CD4-positive, alpha-beta T cell (primary cell): Measurements from ENCODE around the gene SCGB1D4. TPM values are rescaled to one million over a fixed set of nuclear protein-coding genes. Genes with fewer than 3 reads are reported as not detected.

Experiments
- ATAC-seq: fragments of 200-7000 bp; cut with Tn5 transposase; one replicate; pipeline ENCODE4 v1.10.0; 2022; ENCODE audit warnings: mild to moderate bottlenecking; ENCODE audit not compliant: poor library complexity
- CTCF ChIA-PET: fragments of 350-600 bp; sonication (Branson Sonifier 250); formaldehyde crosslinking; loops from one replicate; lab custom pipeline; 2021; ENCODE audit warnings: antibody characterized with exemption, inconsistent platforms; lab: Charles Lee
- POLR2A ChIA-PET: fragments of 350-600 bp; sonication (Branson Sonifier 250); formaldehyde crosslinking; loops from one replicate; lab custom pipeline; 2021; ENCODE audit warnings: antibody characterized with exemption, inconsistent platforms; lab: Charles Lee
- DNase-seq, 14 experiments: peaks; one replicate each; pipeline ENCODE4 v3.0.0-alpha.2; 2013 to 2020; ENCODE audit warnings: mixed read lengths in 2 of 14
- H3K27ac ChIP-seq, 2 donors: one replicate each; pipeline versions ENCODE4 v1.5.1 to v1.7.0; 2013; ENCODE audit warnings: low read length in 2 of 2, low read depth in 1 of 2, mild to moderate bottlenecking in 1 of 2
- H3K27me3 ChIP-seq, 2 experiments: 1 replicate in 1 of 2; 2 replicates in 1 of 2; pipeline versions ENCODE4 v1.6.1 to v1.7.0; 2013; ENCODE audit warnings: low read length in 2 of 2, control low read depth in 1 of 2, mild to moderate bottlenecking in 1 of 2, moderate library complexity in 1 of 2; ENCODE audit not compliant: insufficient read depth in 2 of 2, control insufficient read depth in 1 of 2
- H3K36me3 ChIP-seq: one replicate; pipeline ENCODE4 v1.6.1; 2013; ENCODE audit warnings: low read length, control low read depth; ENCODE audit not compliant: insufficient read depth
- H3K4me1 ChIP-seq: one replicate; pipeline ENCODE4 v1.6.1; 2013; ENCODE audit warnings: low read length, control low read depth; ENCODE audit not compliant: insufficient read depth
- H3K4me3 ChIP-seq: one replicate; pipeline ENCODE4 v1.5.1; 2013; ENCODE audit warnings: mild to moderate bottlenecking, low read length, moderate library complexity
- H3K9me3 ChIP-seq, 2 experiments: 1 replicate in 1 of 2; 2 replicates in 1 of 2; pipeline versions ENCODE4 v1.6.1 to v1.7.0; 2013; ENCODE audit warnings: low read length in 2 of 2, mild to moderate bottlenecking in 2 of 2, control low read depth in 1 of 2, moderate library complexity in 1 of 2; ENCODE audit not compliant: control insufficient read depth in 1 of 2, insufficient read depth in 1 of 2
- H3K27ac Mint-ChIP-seq: one replicate; pipeline ENCODE4 v1.8.0; 2020; ENCODE audit warnings: mixed read lengths
- H3K27me3 Mint-ChIP-seq: one replicate; pipeline ENCODE4 v1.8.0; 2021; ENCODE audit warnings: mixed read lengths
- H3K36me3 Mint-ChIP-seq: one replicate; pipeline ENCODE4 v1.8.0; 2021; ENCODE audit warnings: low read depth, mixed read lengths
- H3K4me1 Mint-ChIP-seq: one replicate; pipeline ENCODE4 v1.8.0; 2021; ENCODE audit warnings: low read depth, mixed read lengths
- H3K4me3 Mint-ChIP-seq: one replicate; pipeline ENCODE4 v1.8.0; 2020; ENCODE audit warnings: mild to moderate bottlenecking, mixed read lengths
- H3K9me3 Mint-ChIP-seq: one replicate; pipeline ENCODE4 v1.8.0; 2020; ENCODE audit warnings: mixed read lengths
- intact Hi-C, 2 experiments: fragments of 100-400 bp; cut with DNase I in 1 of 2; cut with micrococcal nuclease in 1 of 2; formaldehyde crosslinking; loops; one replicate each; pipeline versions ENCODE4 v1.15.1 to v1.9.0; 2023 to 2025; cut with DNase I, micrococcal nuclease
- total RNA-seq, 174 experiments: library from RNA in 2 of 174; stranded (reverse) in 2 of 174; gene quantifications; one replicate each; pipeline ENCODE4 v1.2.3 and lab custom pipeline; 2021 to 2026
- TF ChIP-seq, protein P1 (sequence below): fragments of 200-600 bp; IDR thresholded peaks from one replicate; pipeline ENCODE4 v1.8.0; 2022; ENCODE audit warnings: antibody characterized with exemption, mild to moderate bottlenecking

Gene SCGB1D4
- total RNA-seq, 2 experiments from 2014 or later: not detected

DNA sequence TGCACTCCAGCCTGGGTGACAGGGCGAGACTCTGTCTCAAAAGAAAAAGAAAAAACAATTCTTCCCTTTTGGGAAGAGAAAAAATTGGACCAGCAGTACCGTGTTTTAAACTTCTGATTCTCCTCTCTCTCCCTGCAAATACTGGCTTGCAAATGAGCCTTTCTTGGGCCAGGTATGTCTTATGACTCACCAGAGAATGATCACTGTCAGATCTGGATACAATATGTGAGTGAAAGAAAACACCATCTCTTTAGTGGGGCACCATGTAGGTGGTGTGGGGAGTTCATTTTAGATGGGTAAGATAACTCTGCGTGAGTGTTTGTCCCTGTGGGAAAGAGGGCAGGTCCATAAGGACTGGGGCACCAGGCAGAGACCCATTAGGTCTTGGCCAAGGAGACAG lies 31.3 kb downstream of the SCGB1D4 start:
- no peaks in the 10 kb centered on the region for H3K36me3 Mint-ChIP-seq
- no peaks in the 10 kb centered on the region for H3K4me1 Mint-ChIP-seq
- intact Hi-C loops: no loop called here
- H3K27me3 Mint-ChIP-seq: peaks cover 48% of the 10 kb centered on the region
- no peaks in the 10 kb centered on the region for H3K27me3 ChIP-seq
- TF ChIP-seq, protein P1, sequence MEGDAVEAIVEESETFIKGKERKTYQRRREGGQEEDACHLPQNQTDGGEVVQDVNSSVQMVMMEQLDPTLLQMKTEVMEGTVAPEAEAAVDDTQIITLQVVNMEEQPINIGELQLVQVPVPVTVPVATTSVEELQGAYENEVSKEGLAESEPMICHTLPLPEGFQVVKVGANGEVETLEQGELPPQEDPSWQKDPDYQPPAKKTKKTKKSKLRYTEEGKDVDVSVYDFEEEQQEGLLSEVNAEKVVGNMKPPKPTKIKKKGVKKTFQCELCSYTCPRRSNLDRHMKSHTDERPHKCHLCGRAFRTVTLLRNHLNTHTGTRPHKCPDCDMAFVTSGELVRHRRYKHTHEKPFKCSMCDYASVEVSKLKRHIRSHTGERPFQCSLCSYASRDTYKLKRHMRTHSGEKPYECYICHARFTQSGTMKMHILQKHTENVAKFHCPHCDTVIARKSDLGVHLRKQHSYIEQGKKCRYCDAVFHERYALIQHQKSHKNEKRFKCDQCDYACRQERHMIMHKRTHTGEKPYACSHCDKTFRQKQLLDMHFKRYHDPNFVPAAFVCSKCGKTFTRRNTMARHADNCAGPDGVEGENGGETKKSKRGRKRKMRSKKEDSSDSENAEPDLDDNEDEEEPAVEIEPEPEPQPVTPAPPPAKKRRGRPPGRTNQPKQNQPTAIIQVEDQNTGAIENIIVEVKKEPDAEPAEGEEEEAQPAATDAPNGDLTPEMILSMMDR: no peak
- no peak overlapping the region for H3K27ac ChIP-seq
- H3K27ac Mint-ChIP-seq: no peak overlapping the region
- no peak overlapping the region for H3K4me3 Mint-ChIP-seq
- POLR2A ChIA-PET: no interaction called here
- no peaks in the 10 kb centered on the region for H3K9me3 ChIP-seq
- DNase-seq (no peak), ATAC-seq (no peak)
- no peaks in the 10 kb centered on the region for H3K9me3 Mint-ChIP-seq
- H3K36me3 ChIP-seq: no peaks in the 10 kb centered on the region
- no peaks in the 10 kb centered on the region for H3K4me1 ChIP-seq
- CTCF ChIA-PET: no interaction called here
- no peak overlapping the region for H3K4me3 ChIP-seq

DNA sequence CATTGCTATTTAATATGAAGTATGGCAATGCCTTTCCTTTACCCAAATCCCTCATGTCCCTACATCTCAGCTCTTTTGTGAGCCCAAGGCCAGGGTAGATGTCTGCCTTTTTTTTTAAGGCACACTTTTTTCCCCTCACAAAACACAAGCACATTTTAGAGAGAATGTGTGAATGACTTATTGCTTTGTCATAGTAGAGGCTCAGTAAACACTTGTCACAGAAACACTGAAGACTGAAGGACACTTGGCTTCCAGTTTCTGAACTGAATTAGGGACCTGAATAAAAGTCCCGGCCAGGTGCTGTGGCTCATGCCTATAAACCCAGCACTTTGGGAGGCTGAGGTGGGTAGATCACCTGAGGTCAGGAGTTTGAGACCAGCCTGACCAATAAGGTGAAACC lies 31.8 kb downstream of the SCGB1D4 start:
- DNase-seq (no peak), ATAC-seq (no peak)
- intact Hi-C loops: no loop called here
- Histone ChIP-seq H3K9me3 (no peaks in the 10 kb centered on the region), H3K4me1 (no peaks in the 10 kb centered on the region), H3K27me3 (no peaks in the 10 kb centered on the region), H3K4me3 (no peak overlapping the region), H3K27ac (no peak overlapping the region), H3K36me3 (no peaks in the 10 kb centered on the region)
- H3K36me3 Mint-ChIP-seq: no peaks in the 10 kb centered on the region
- H3K4me3 Mint-ChIP-seq: no peak overlapping the region
- no peak overlapping the region for H3K27ac Mint-ChIP-seq
- H3K4me1 Mint-ChIP-seq: no peaks in the 10 kb centered on the region
- ChIA-PET POLR2A (no interaction called here), CTCF (no interaction called here)
- TF ChIP-seq, protein P1: no peak
- peaks cover 48% of the 10 kb centered on the region for H3K27me3 Mint-ChIP-seq
- H3K9me3 Mint-ChIP-seq: no peaks in the 10 kb centered on the region

GRCh38 chr11:62266558-62266957 lies 32.3 kb downstream of the SCGB1D4 start:
- CTCF ChIA-PET: no interaction called here
- no peak overlapping the region for H3K27ac ChIP-seq
- Mint-ChIP-seq H3K27ac (no peak overlapping the region), H3K27me3 (peaks cover 52% of the 10 kb centered on the region), H3K4me1 (no peaks in the 10 kb centered on the region), H3K4me3 (no peak overlapping the region), H3K36me3 (no peaks in the 10 kb centered on the region), H3K9me3 (no peaks in the 10 kb centered on the region)
- no peaks in the 10 kb centered on the region for H3K9me3 ChIP-seq
- no peaks in the 10 kb centered on the region for H3K4me1 ChIP-seq
- DNase-seq (no peak), ATAC-seq (no peak)
- H3K27me3 ChIP-seq: no peaks in the 10 kb centered on the region
- POLR2A ChIA-PET: no interaction called here
- no peak overlapping the region for H3K4me3 ChIP-seq
- TF ChIP-seq, protein P1: no peak
- intact Hi-C loops: no loop called here
- H3K36me3 ChIP-seq: no peaks in the 10 kb centered on the region
